Measurements from ENCODE around the gene FCHO1.

FCHO1 gene

GRCh38 chr19:17790059-17790780 is 38.9 kb downstream of the FCHO1 start:
- H4K20me1 ChIP-seq (ENCODE audit: insufficient read depth, low read length), result no peaks in the 10 kb centered on the region
- no peak for TF ChIP-seq EZH2 (IDR thresholded peaks at IDR 0.05; ENCODE audit: borderline replicate concordance, low read depth, low read length, severe bottlenecking)
- TF ChIP-seq, protein P1, sequence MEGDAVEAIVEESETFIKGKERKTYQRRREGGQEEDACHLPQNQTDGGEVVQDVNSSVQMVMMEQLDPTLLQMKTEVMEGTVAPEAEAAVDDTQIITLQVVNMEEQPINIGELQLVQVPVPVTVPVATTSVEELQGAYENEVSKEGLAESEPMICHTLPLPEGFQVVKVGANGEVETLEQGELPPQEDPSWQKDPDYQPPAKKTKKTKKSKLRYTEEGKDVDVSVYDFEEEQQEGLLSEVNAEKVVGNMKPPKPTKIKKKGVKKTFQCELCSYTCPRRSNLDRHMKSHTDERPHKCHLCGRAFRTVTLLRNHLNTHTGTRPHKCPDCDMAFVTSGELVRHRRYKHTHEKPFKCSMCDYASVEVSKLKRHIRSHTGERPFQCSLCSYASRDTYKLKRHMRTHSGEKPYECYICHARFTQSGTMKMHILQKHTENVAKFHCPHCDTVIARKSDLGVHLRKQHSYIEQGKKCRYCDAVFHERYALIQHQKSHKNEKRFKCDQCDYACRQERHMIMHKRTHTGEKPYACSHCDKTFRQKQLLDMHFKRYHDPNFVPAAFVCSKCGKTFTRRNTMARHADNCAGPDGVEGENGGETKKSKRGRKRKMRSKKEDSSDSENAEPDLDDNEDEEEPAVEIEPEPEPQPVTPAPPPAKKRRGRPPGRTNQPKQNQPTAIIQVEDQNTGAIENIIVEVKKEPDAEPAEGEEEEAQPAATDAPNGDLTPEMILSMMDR (IDR thresholded peaks at IDR 0.05; ENCODE audit: borderline replicate concordance, extremely low read depth, low read length, poor library complexity, severe bottlenecking), result no peak

DNA sequence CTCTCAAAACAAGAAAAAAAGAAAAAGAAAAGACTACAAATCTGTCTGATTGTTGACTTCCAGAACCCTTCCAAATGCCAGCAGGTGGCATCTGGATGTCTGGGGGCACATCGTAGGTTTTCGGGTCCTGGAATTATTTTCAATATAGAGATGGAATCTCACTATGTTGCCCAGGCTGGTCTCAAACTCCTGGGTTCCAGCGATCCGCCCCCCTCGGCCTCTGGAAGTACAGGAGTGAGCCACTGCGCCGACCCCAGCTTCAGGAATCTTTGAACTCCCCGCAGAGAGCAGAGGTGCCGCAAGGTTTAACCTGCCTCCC is 43.1 kb downstream of the FCHO1 start:
- no peaks in the 10 kb centered on the region for H3K9me3 ChIP-seq (ENCODE audit: insufficient read depth, low read length, severe bottlenecking)
- H3K4me2 ChIP-seq (ENCODE audit: insufficient read depth, low read length), result no peak overlapping the region
- DNase-seq (no peak), ATAC-seq (ENCODE audit: insufficient read depth, low read depth) (no peak)
- H3K79me2 ChIP-seq (ENCODE audit: insufficient read depth, low read length), result no peaks in the 10 kb centered on the region
- no peak overlapping the region for H2AFZ ChIP-seq (ENCODE audit: low read depth, low read length)
- H3K4me1 ChIP-seq (ENCODE audit: insufficient read depth, low read length), result 0 out of 2 replicates have a peak, but pooled peaks cover 3% of the 10 kb centered on the region
- H3K36me3 ChIP-seq (ENCODE audit: insufficient read depth, low read length), result no peaks in the 10 kb centered on the region
- H3K4me3 ChIP-seq (ENCODE audit: low read depth in 1 of 2, low read length in 2 of 2), result no peak overlapping the region
- no peaks in the 10 kb centered on the region for H3K27me3 ChIP-seq (ENCODE audit: insufficient read depth, low read length, poor library complexity)
- H3K9ac ChIP-seq (ENCODE audit: low read depth, low read length), result no peak overlapping the region
- no peak overlapping the region for H3K27ac ChIP-seq (ENCODE audit: low read length)
- no peak for TF ChIP-seq EZH2 (IDR thresholded peaks at IDR 0.05; ENCODE audit: borderline replicate concordance, low read depth, low read length, severe bottlenecking)
- TF ChIP-seq, protein P1 (IDR thresholded peaks at IDR 0.05; ENCODE audit: borderline replicate concordance, extremely low read depth, low read length, poor library complexity, severe bottlenecking), result no peak
- no peaks in the 10 kb centered on the region for H4K20me1 ChIP-seq (ENCODE audit: insufficient read depth, low read length)

More at GRCh38 chr19:17790059-17790780, 38.9 kb downstream of the FCHO1 start:
- H3K27ac ChIP-seq (ENCODE audit: low read length), result no peak overlapping the region
- H3K4me2 ChIP-seq (ENCODE audit: insufficient read depth, low read length), result no peak overlapping the region
- 0 out of 2 replicates have a peak, but pooled peaks cover 3% of the 10 kb centered on the region for H3K4me1 ChIP-seq (ENCODE audit: insufficient read depth, low read length)
- H3K9me3 ChIP-seq (ENCODE audit: insufficient read depth, low read length, severe bottlenecking), result no peaks in the 10 kb centered on the region
- DNase-seq (no peak), ATAC-seq (ENCODE audit: insufficient read depth, low read depth) (no peak)
- no peak overlapping the region for H3K4me3 ChIP-seq (ENCODE audit: low read depth in 1 of 2, low read length in 2 of 2)
- no peak overlapping the region for H2AFZ ChIP-seq (ENCODE audit: low read depth, low read length)
- peaks cover 21% of the 10 kb centered on the region for H3K36me3 ChIP-seq (ENCODE audit: insufficient read depth, low read length)
- no peaks in the 10 kb centered on the region for H3K27me3 ChIP-seq (ENCODE audit: insufficient read depth, low read length, poor library complexity)
- H3K79me2 ChIP-seq (ENCODE audit: insufficient read depth, low read length), result no peaks in the 10 kb centered on the region
- no peak overlapping the region for H3K9ac ChIP-seq (ENCODE audit: low read depth, low read length)

DNA sequence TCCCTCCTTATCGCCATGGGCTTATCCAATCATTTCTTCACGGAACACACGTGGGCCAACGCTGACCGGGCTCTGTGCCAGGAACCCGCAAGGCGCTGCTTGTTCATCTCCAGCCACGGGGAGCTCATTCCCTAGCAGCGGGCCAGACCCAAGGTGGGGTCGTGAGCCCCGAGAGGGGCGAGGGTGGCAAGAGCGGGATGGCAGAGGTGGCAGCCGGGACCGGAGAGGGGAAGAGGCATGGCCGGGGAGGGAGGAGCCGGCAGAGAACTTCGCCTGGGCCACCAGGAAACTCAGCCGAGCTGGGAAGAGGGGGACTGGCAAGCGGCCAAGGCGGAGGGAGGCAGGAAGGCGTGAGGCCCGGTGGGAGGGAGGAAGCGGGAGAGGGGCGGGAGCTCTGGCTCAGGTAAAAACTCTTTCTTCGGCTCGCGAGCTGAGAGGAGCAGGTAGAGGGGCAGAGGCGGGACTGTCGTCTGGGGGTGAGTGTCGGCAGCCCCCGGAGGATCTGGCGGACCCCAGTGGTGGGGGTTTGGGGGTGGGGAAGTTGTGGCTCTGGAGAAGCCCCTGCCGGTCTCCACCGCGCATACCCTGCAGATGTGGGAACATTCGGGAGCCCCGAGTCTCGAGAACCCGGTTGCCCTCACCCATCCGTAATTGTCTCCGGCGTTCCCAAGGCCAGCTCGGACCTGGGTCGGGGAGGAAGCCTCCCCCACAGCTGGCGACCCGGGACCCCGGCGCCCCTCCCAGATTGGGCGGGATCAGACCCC is 43.6 kb downstream of the FCHO1 start, which contains the start of gene B3GNT3:
Gene B3GNT3, plus strand, starts transcription at position 408 of the 764 bp plus-strand sequence. CDS start 12,670 bp downstream, outside the sequence.
- Histone ChIP-seq H3K36me3 (ENCODE audit: insufficient read depth, low read length) (no peaks in the 10 kb centered on the region), H3K4me2 (ENCODE audit: insufficient read depth, low read length) (no peak within 1 kb of the TSS), H3K9me3 (ENCODE audit: insufficient read depth, low read length, severe bottlenecking) (no peaks in the 10 kb centered on the region), H3K27me3 (ENCODE audit: insufficient read depth, low read length, poor library complexity) (no peaks in the 10 kb centered on the region), H4K20me1 (ENCODE audit: insufficient read depth, low read length) (no peaks in the 10 kb centered on the region), H3K4me3 (ENCODE audit: low read depth in 1 of 2, low read length in 2 of 2) (no peak within 1 kb of the TSS), H3K27ac (ENCODE audit: low read length) (no peak within 1 kb of the TSS), H3K9ac (ENCODE audit: low read depth, low read length) (no peak within 1 kb of the TSS), H3K4me1 (ENCODE audit: insufficient read depth, low read length) (0 out of 2 replicates have a peak, but pooled peaks cover 3% of the 10 kb centered on the region), H2AFZ (ENCODE audit: low read depth, low read length) (no peak within 1 kb of the TSS), H3K79me2 (ENCODE audit: insufficient read depth, low read length) (no peaks in the 10 kb centered on the region)
- no peak for DNase-seq
- no peak for TF ChIP-seq EZH2 (IDR thresholded peaks at IDR 0.05; ENCODE audit: borderline replicate concordance, low read depth, low read length, severe bottlenecking)
- TF ChIP-seq, protein P1 (IDR thresholded peaks at IDR 0.05; ENCODE audit: borderline replicate concordance, extremely low read depth, low read length, poor library complexity, severe bottlenecking), result no peak
- no peak for ATAC-seq (ENCODE audit: insufficient read depth, low read depth)
